Fibroblast of lung (primary cell): ENCODE data around the gene ZNF197. TPM values are rescaled to one million over a fixed set of nuclear protein-coding genes. Genes with fewer than 3 reads are reported as not detected.

Source experiments
- DNase-seq, 2 donors: peaks; one replicate each; pipeline versions ENCODE4 v3.0.0 to v3.0.0-alpha.2; 2010; ENCODE audit warnings: low read depth in 2 of 2
- H2AFZ ChIP-seq: 2 replicates; pipeline ENCODE4 v1.5.1; 2012; ENCODE audit warnings: low read length, control low read depth, inconsistent platforms
- H3K27ac ChIP-seq: 2 replicates; pipeline ENCODE4 v1.5.1; 2011; ENCODE audit warnings: low read length, control low read depth; ENCODE audit not compliant: insufficient read depth
- H3K27me3 ChIP-seq: 2 replicates; pipeline ENCODE4 v1.5.1; 2011; ENCODE audit warnings: mild to moderate bottlenecking, low read length; ENCODE audit not compliant: control insufficient read depth, insufficient read depth
- H3K36me3 ChIP-seq: 2 replicates; pipeline ENCODE4 v1.5.1; 2011; ENCODE audit warnings: low read length; ENCODE audit not compliant: control insufficient read depth, insufficient read depth
- H3K4me1 ChIP-seq: 2 replicates; pipeline ENCODE4 v1.5.1; 2011; ENCODE audit warnings: low read length; ENCODE audit not compliant: control insufficient read depth, insufficient read depth; ENCODE audit errors: extremely low read depth
- H3K4me2 ChIP-seq: 2 replicates; pipeline ENCODE4 v1.5.1; 2011; ENCODE audit warnings: low read length, control low read depth; ENCODE audit not compliant: insufficient read depth; ENCODE audit errors: extremely low read depth
- H3K4me3 ChIP-seq, 4 experiments: fragments of 200-600 bp in 1 of 4; sonication (generic) in 1 of 4; replicated peaks in 1 of 4; 2 replicates each; pipeline ENCODE4 v1.5.1; 2011 to 2016; ENCODE audit warnings: low read length in 4 of 4, low read depth in 3 of 4, mild to moderate bottlenecking in 3 of 4, control low read depth in 2 of 4, inconsistent platforms in 1 of 4, mixed read lengths in 1 of 4; ENCODE audit not compliant: insufficient read depth in 1 of 4; ENCODE audit errors: control extremely low read depth in 1 of 4
- H3K79me2 ChIP-seq: 2 replicates; pipeline ENCODE4 v1.5.1; 2012; ENCODE audit warnings: mild to moderate bottlenecking, low read length, inconsistent platforms; ENCODE audit not compliant: control insufficient read depth, insufficient read depth
- H3K9ac ChIP-seq: 2 replicates; pipeline ENCODE4 v1.5.1; 2011; ENCODE audit warnings: mild to moderate bottlenecking, low read length, control low read depth; ENCODE audit not compliant: insufficient read depth
- H3K9me3 ChIP-seq: 2 replicates; pipeline ENCODE4 v1.5.1; 2012; ENCODE audit warnings: low read depth, low read length; ENCODE audit not compliant: control insufficient read depth, insufficient read depth
- H4K20me1 ChIP-seq: 2 replicates; pipeline ENCODE4 v1.5.1; 2011; ENCODE audit warnings: low read length; ENCODE audit not compliant: control insufficient read depth, insufficient read depth; ENCODE audit errors: extremely low read depth
- EZH2 ChIP-seq: IDR thresholded peaks from 2 replicates; pipeline ENCODE4 v1.5.1; 2012; ENCODE audit warnings: low read length, control low read depth, mild to moderate bottlenecking; ENCODE audit errors: missing control alignments
- polyA plus RNA-seq, 2 donors: library from polyadenylated mRNA; depleted of rRNA in 1 of 2; stranded (reverse) in 1 of 2; unstranded in 1 of 2; fragments of >200 nt; gene quantifications; 2 replicates each; pipeline ENCODE4 v1.2.1, GENCODE V29; 2011 to 2012; ENCODE audit warnings: missing spikeins in 1 of 2
- total RNA-seq: library from RNA; depleted of rRNA; stranded (reverse); fragments of >200 nt; gene quantifications from 2 replicates; pipeline ENCODE4 v1.2.1, GENCODE V29; 2014
- TF ChIP-seq, protein P1 (sequence below), 2 donors: IDR thresholded peaks in 1 of 2; conservative IDR thresholded peaks in 1 of 2; 1 replicate in 1 of 2; 2 replicates in 1 of 2; pipeline ENCODE4 v1.5.1; 2011 to 2012; ENCODE audit warnings: low read length in 2 of 2, control low read depth in 1 of 2, inconsistent platforms in 1 of 2, low read depth in 1 of 2, mild to moderate bottlenecking in 1 of 2

Gene ZNF197
- total and polyA plus RNA-seq, 2 donors (not counting 1 experiment from before 2014, with no cell fraction given): 9.3 to 20.8 TPM

GRCh38 chr3:44647771-44648170 lies 22.9 kb downstream of the ZNF197 start:
- peak overlapping the region; percentile 97 for H3K4me2 ChIP-seq
- no peak overlapping the region for H3K27ac ChIP-seq
- H3K27me3 ChIP-seq: no peaks in the 10 kb centered on the region
- H3K9me3 ChIP-seq: peaks cover 1% of the 10 kb centered on the region
- no peaks in the 10 kb centered on the region for H3K4me1 ChIP-seq
- peaks cover 6% of the 10 kb centered on the region for H3K36me3 ChIP-seq
- no peak for TF ChIP-seq EZH2
- TF ChIP-seq, protein P1, sequence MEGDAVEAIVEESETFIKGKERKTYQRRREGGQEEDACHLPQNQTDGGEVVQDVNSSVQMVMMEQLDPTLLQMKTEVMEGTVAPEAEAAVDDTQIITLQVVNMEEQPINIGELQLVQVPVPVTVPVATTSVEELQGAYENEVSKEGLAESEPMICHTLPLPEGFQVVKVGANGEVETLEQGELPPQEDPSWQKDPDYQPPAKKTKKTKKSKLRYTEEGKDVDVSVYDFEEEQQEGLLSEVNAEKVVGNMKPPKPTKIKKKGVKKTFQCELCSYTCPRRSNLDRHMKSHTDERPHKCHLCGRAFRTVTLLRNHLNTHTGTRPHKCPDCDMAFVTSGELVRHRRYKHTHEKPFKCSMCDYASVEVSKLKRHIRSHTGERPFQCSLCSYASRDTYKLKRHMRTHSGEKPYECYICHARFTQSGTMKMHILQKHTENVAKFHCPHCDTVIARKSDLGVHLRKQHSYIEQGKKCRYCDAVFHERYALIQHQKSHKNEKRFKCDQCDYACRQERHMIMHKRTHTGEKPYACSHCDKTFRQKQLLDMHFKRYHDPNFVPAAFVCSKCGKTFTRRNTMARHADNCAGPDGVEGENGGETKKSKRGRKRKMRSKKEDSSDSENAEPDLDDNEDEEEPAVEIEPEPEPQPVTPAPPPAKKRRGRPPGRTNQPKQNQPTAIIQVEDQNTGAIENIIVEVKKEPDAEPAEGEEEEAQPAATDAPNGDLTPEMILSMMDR (conservative IDR thresholded peaks at IDR 0.05 in 1 of 2, IDR thresholded peaks at IDR 0.05 in 1 of 2; ENCODE audit: low read depth in 1 of 2, low read length in 2 of 2): no peak
- H2AFZ ChIP-seq: no peak overlapping the region
- no peak for DNase-seq
- no peak overlapping the region for H3K9ac ChIP-seq
- peak overlapping the region in 2 of 4 experiments; percentile 82 to 99 for H3K4me3 ChIP-seq
- H3K79me2 ChIP-seq: peaks cover 13% of the 10 kb centered on the region
- H4K20me1 ChIP-seq: no peaks in the 10 kb centered on the region

DNA sequence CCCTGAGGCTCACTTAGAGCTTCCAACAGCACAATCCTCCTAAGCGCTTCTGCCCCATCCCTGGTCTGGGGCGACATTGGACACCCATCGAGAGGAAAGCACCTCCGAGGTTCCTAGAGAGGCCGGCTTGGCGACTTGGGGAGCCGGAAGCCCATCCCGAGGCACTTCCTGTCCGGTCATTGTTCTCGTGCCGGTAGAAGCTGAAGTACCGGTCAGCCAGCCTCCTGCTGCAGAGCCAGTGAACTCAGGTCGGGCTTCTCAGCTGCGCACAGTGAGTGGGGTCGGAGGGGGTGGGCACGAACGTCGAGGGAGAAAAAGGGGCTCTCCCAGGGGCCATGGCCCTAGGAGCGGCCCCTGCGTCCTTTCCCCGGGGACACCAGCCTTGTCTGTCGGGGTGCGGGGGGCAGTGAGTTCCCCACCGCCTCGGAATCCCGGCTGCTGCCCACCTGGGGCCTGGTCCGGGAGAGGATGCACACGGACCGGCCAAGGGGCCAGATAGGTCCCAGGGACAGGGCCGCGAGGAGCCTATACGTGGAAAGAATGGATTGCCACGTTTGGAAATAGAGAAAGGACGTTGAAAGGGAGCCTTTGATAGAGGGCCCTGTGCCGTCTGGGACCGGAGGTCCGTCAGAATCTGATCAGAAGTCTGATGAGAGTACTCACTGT lies 23.9 kb downstream of the ZNF197 start, which contains the start of gene ZNF35:
Gene ZNF35, plus strand, starts transcription at position 169 of the 666 bp plus-strand sequence. CDS start 2,336 bp downstream, outside the sequence.
- Histone ChIP-seq H2AFZ (peak within 1 kb of the TSS; percentile 95), H3K36me3 (peaks cover 8% of the 10 kb centered on the region), H3K4me2 (peak within 1 kb of the TSS; percentile 97), H3K9ac (peak within 1 kb of the TSS; percentile 89), H4K20me1 (no peaks in the 10 kb centered on the region), H3K27me3 (no peaks in the 10 kb centered on the region), H3K4me3 (peak within 1 kb of the TSS; percentile 82 to 99 (median 93)), H3K79me2 (peaks cover 13% of the 10 kb centered on the region), H3K4me1 (no peaks in the 10 kb centered on the region), H3K9me3 (no peaks in the 10 kb centered on the region), H3K27ac (peak within 1 kb of the TSS; percentile 82)
- DNase-seq: peak; percentile 92 to 93
- TF ChIP-seq, protein P1 (conservative IDR thresholded peaks at IDR 0.05 in 1 of 2, IDR thresholded peaks at IDR 0.05 in 1 of 2; ENCODE audit: low read depth in 1 of 2, low read length in 2 of 2): no peak
- TF ChIP-seq EZH2: no peak

DNA sequence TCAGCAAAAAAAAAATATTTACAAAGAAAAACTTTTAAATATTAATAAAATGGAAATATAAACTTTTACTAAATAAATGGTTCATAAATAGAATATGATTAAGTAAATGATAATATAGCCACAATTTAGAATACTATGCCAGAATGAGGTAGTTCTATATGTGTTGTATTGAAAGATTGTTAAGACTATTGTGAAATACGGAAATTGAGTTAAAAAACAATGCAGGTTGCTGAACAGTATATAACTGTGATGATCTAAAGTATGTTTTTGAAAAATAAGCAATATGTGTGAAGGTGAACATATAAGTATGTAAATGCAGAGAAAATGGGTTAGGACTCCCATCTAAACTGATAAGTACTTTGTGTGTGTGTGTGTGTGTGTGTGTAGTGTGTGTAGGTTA lies 24.9 kb downstream of the ZNF197 start:
- no peaks in the 10 kb centered on the region for H3K4me1 ChIP-seq
- H3K9ac ChIP-seq: no peak overlapping the region
- no peak for DNase-seq
- H3K36me3 ChIP-seq: peaks cover 12% of the 10 kb centered on the region
- peaks cover 13% of the 10 kb centered on the region for H3K79me2 ChIP-seq
- no peaks in the 10 kb centered on the region for H3K27me3 ChIP-seq
- H3K27ac ChIP-seq: no peak overlapping the region
- H3K4me2 ChIP-seq: peak overlapping the region; percentile 89
- peak overlapping the region in 3 of 4 experiments; percentile 82 to 99 (median 93) for H3K4me3 ChIP-seq
- no peaks in the 10 kb centered on the region for H4K20me1 ChIP-seq
- H3K9me3 ChIP-seq: no peaks in the 10 kb centered on the region
- no peak overlapping the region for H2AFZ ChIP-seq
- TF ChIP-seq, protein P1 (conservative IDR thresholded peaks at IDR 0.05 in 1 of 2, IDR thresholded peaks at IDR 0.05 in 1 of 2; ENCODE audit: low read depth in 1 of 2, low read length in 2 of 2): no peak
- TF ChIP-seq EZH2: no peak
